Lower lobe of right lung (tissue), 2 donors: ENCODE measurements around the gene CISD2. TPM values are rescaled to one million over a fixed set of nuclear protein-coding genes. Genes with fewer than 3 reads are reported as not detected.
"Not testable (repeated sequence)": the region's sequence is repeated elsewhere in the genome, so short reads cannot be mapped to it uniquely, and the experiment has no call there.

ENCODE experiments used
- ATAC-seq, 2 donors: fragments of 200-7000 bp; cut with Tn5 transposase; one replicate each; pipeline ENCODE4 v1.9.1; 2020 to 2022; ENCODE audit warnings: mild to moderate bottlenecking in 2 of 2, moderate library complexity in 2 of 2
- DNase-seq: peaks from one replicate; pipeline ENCODE4 v3.0.0-alpha.2; 2020
- H3K27ac ChIP-seq: fragments of 200-600 bp; one replicate; pipeline ENCODE4 v1.8.0; 2022
- H3K27me3 ChIP-seq: fragments of 200-600 bp; one replicate; pipeline ENCODE4 v1.8.0; 2022; ENCODE audit warnings: low read depth
- H3K36me3 ChIP-seq: fragments of 200-600 bp; one replicate; pipeline ENCODE4 v1.8.0; 2022; ENCODE audit warnings: mild to moderate bottlenecking
- H3K4me1 ChIP-seq: fragments of 200-600 bp; one replicate; pipeline ENCODE4 v1.8.0; 2022
- H3K4me3 ChIP-seq: fragments of 200-600 bp; one replicate; pipeline ENCODE4 v1.8.0; 2022; ENCODE audit warnings: mild to moderate bottlenecking
- H3K9me3 ChIP-seq: fragments of 200-600 bp; one replicate; pipeline ENCODE4 v1.8.0; 2022
- CTCF ChIP-seq: fragments of 200-600 bp; IDR thresholded peaks from one replicate; pipeline ENCODE4 v1.8.0; 2022; ENCODE audit warnings: antibody characterized with exemption, mild to moderate bottlenecking
- intact Hi-C: fragments of 100-400 bp; cut with DNase I; formaldehyde crosslinking; loops from one replicate; pipeline ENCODE4 v1.11.0; 2022
- total RNA-seq: library from RNA; stranded (reverse); fragmentation: NEBNext Ultra II Directional; extraction: Animal tissue kit (Norgen Biotek cat#: 25700); gene quantifications from one replicate; pipeline ENCODE4 v1.2.1, GENCODE V29; 2021
- donor health status: DM: no; HTN: yes; CAD: no; lungs with severe emphysema.

CISD2 gene
- total RNA-seq, 1 donor from 2014 or later: 28.5 TPM

DNA sequence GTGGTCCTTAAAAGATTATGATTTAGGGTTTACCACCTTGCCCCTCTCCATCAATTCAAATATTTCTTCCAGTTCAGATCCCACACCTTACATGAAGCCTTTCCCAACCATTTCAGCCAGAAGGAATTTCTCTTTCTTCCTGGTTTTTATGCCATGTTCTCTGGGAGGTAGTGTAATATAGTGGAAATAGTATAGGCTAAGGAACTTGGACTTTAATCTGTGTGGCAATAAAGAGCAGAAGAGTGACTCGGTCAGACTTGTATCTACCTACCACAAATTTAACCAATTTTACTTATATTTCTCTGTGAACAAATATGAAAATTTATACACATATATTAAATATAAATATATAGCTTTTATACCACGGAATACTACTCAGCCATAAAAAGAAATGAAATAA, 18.4 kb upstream of the CISD2 start:
- H3K27me3 ChIP-seq: no peaks in the 10 kb centered on the region
- ATAC-seq: no peak
- no peak for TF ChIP-seq CTCF
- H3K4me3 ChIP-seq: no peak overlapping the region
- H3K4me1 ChIP-seq: no peaks in the 10 kb centered on the region
- intact Hi-C loops: no loop called here
- H3K9me3 ChIP-seq: no peaks in the 10 kb centered on the region
- H3K27ac ChIP-seq: no peak overlapping the region
- H3K36me3 ChIP-seq: no peaks in the 10 kb centered on the region
- DNase-seq: no peak

DNA sequence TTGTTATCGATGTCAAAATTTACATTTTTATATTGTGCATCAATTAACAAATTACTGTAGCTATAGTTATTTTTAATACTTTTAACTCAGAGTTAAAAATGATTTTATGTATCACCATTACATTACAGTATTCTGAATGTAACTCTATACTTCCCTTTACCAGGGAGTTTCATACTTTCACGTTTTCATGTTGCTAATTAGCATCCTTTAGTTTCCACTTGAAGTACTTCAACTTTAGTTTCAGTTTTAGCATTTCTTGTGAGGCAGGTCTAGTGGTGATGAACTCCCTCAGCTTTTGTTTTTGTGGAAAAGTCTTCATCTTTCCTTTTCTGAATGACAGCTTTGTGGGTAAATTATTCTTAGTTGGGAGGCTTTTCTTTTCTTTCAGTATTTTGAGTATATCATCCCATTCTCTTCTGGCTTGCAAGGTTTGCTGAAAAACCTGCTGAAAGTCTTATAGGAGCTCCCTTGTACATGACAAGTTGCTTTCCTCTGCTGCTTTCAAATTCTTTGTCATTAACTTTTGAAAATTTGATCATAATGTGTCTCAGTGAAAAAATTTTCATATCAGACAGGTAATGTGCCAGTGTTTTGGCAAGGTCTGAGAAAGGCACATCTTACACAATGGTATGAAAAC, 9.8 kb upstream of the CISD2 start:
- no peaks in the 10 kb centered on the region for H3K27me3 ChIP-seq
- intact Hi-C loops: no loop called here
- ATAC-seq (no peak), DNase-seq (no peak)
- H3K9me3 ChIP-seq: peaks cover 9% of the 10 kb centered on the region
- no peak overlapping the region for H3K27ac ChIP-seq
- no peak for TF ChIP-seq CTCF
- no peak overlapping the region for H3K4me3 ChIP-seq
- no peaks in the 10 kb centered on the region for H3K4me1 ChIP-seq
- H3K36me3 ChIP-seq: no peaks in the 10 kb centered on the region

DNA sequence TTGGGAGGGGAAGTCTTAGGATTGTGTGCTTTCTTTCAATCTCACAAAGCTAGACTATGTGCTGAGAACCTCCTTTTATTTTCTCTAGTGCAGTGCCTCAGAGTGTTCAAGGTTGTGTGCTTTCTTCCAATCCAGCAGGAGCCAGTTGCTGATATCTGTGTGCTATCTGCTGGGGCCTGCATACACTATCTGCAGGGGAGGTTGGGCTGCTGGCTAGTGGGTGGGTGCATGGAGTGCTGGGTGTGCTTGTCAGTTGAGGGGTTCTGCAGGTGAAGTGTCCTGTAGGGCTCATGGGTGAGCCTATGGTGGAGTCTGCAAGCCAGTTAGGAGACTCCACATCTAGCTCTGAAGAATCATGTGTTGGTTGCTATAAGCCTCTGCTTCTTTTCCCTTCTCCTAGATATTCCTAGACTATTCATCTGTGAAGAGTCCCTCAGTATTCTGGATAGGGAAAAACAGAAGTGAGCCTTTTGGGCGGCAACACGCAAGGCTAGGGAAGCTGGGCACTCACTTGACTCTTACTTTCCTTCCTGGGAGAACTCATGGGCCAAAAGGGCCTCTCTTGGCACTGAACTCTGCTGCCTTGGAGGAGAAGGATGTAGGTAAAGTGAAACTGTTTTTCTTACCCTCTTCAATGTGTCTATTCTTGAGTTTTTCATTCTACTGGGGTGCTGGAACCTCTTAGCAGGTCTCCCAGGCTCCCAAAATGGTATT, 8.0 kb upstream of the CISD2 start:
- no peak overlapping the region for H3K27ac ChIP-seq
- DNase-seq (no peak), ATAC-seq (no peak)
- no peak overlapping the region for H3K4me3 ChIP-seq
- H3K9me3 ChIP-seq: peaks cover 9% of the 10 kb centered on the region
- H3K27me3 ChIP-seq: no peaks in the 10 kb centered on the region
- intact Hi-C loops: no loop called here
- no peak for TF ChIP-seq CTCF
- H3K4me1 ChIP-seq: no peaks in the 10 kb centered on the region
- no peaks in the 10 kb centered on the region for H3K36me3 ChIP-seq

GRCh38 chr4:102862016-102862415, 6.8 kb upstream of the CISD2 start:
- Histone ChIP-seq H3K9me3 (peaks cover 9% of the 10 kb centered on the region), H3K27ac (no peak overlapping the region), H3K36me3 (no peaks in the 10 kb centered on the region), H3K27me3 (no peaks in the 10 kb centered on the region), H3K4me1 (peaks cover 3% of the 10 kb centered on the region), H3K4me3 (no peak overlapping the region)
- DNase-seq (no peak), ATAC-seq (no peak)
- TF ChIP-seq CTCF: no peak
- intact Hi-C loops: no loop called here

DNA sequence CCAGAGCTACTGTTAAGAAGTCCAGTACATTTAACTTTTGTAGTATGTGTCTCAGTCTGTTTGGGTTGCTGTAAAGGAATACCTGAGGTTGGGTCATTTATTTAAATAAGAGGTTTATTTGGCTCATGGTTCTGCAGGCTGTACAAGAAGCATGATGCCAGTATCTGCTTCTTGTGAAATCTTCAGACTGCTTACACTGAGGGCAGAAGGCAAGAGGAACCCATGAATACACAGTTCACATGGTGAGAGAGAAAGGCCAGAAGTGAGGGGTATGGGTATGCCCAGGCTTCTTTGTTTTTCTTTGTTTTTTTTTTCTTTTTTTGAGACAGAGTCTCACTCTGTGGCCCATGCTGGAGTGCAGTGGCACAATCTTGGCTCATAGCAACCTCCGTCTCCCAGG, 6.0 kb upstream of the CISD2 start:
- Histone ChIP-seq H3K27me3 (no peaks in the 10 kb centered on the region), H3K9me3 (peaks cover 9% of the 10 kb centered on the region), H3K4me1 (peaks cover 9% of the 10 kb centered on the region), H3K27ac (no peak overlapping the region), H3K4me3 (no peak overlapping the region), H3K36me3 (no peaks in the 10 kb centered on the region)
- DNase-seq: no peak
- no peak for TF ChIP-seq CTCF
- ATAC-seq: no peak
- intact Hi-C loops: no loop called here

DNA sequence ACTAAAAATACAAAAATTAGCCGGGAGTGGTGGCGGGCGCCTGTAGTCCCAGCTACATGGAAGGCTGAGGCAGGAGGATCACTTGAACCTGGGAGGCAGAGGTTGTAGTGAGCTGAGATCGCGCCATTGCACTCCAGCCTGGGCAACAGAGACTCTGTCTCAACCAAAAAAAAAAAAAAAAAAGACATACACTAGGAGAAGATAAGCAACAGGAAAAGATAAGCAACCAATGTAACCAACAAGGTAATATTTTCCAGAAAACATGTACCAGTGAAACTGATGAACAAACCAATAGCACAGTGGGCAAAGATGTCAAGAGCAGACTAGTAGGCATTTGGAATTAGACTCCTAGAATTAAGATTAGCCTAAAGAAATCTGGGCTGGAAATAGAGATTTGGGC, 3.5 kb upstream of the CISD2 start:
- H3K27me3 ChIP-seq, intact Hi-C loops, H3K27ac ChIP-seq, H3K36me3 ChIP-seq, ATAC-seq, H3K9me3 ChIP-seq, DNase-seq, H3K4me3 ChIP-seq: not testable (repeated sequence)
- peaks cover 21% of the 10 kb centered on the region for H3K4me1 ChIP-seq
